GM19035 (cell line): ENCODE results near the gene MYO18B.

Source experiments
- ATAC-seq: cut with Tn5 transposase; IDR thresholded peaks from one replicate; pipeline ENCODE4 v1.9.1; 2021; ENCODE audit not compliant: unreplicated experiment

The MYO18B gene

DNA sequence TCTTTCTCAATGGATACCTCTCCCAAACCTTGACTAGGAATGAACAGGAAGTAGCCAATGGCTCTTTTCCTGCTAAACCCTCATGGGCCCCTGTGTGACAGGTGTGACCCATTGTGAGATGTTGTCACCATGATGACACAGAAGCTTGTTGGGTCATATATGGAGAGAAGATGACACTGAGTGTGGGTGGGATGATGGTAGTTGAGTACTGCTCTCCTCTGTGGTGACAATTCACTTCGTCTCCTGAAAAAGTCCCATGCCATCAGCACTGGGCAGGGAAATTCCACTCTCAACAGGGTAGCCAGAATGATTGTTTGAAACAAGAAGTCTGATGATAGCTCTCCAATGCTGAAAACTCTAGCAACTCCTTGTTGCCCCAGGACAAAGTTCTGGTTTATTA is 333.3 kb downstream of the MYO18B start:
- no peak for ATAC-seq

DNA sequence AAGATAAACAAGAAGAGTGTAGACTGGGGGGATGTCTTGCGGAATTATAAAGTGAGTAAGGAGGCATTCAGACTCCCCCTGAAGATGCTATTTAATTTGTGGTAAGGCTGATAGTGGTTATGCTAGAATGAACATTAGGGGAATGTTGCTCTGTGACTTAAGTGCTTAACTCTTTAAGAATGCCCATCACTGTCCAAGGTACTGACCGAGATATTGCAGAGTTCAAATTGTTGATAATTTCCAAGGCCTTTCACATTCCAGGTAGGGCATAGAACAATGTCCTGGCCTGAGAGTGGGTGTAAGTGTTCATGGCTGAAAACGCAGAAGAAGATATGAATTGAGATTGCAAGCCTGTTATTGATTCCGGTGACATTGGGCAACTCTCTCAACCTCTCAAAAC is 337.0 kb downstream of the MYO18B start:
- no peak for ATAC-seq
